IMR-90 (cell line): ENCODE measurements around the gene PRKAG3. TPM values are rescaled to one million over a fixed set of nuclear protein-coding genes. Genes with fewer than 3 reads are reported as not detected.

Experiments used
- ATAC-seq: fragments of 200-7000 bp; cut with Tn5 transposase; 2 replicates; pipeline ENCODE4 v1.9.1; 2020; ENCODE audit warnings: low read depth, mild to moderate bottlenecking, moderate library complexity
- BruUV-seq: library from RNA; stranded (reverse); fragments of 400-500 nt; replicated peaks from 2 replicates; lab custom pipeline; 2021; lab: Mats Ljungman, UMichigan
- CTCF ChIA-PET: fragments of 300-600 bp; formaldehyde crosslinking; extraction: SDS; loops from one replicate; lab custom pipeline; 2021; ENCODE audit warnings: antibody characterized with exemption; lab: Yijun Ruan, JAX
- POLR2A ChIA-PET: fragments of 300-600 bp; sonication (Branson Sonifier 250); formaldehyde crosslinking; loops from one replicate; lab custom pipeline; 2022; ENCODE audit warnings: antibody characterized with exemption; ENCODE audit not compliant: unreplicated experiment; lab: Charles Lee
- DNase-seq: peaks from one replicate; pipeline ENCODE4 v3.0.0; 2013
- H2AFZ ChIP-seq: replicated peaks from 2 replicates; pipeline ENCODE3; 2013; ENCODE audit warnings: low read length, mild to moderate bottlenecking; ENCODE audit not compliant: poor library complexity
- H2AK5ac ChIP-seq: 2 replicates; pipeline ENCODE4 v1.6.1; 2013; ENCODE audit warnings: low read depth, low read length, inconsistent platforms
- H2AK9ac ChIP-seq: replicated peaks from 2 replicates; pipeline ENCODE3; 2013; ENCODE audit warnings: mild to moderate bottlenecking, low read depth, low read length, moderate library complexity; ENCODE audit not compliant: poor library complexity
- H2BK120ac ChIP-seq: 2 replicates; pipeline ENCODE4 v1.6.1; 2013; ENCODE audit warnings: low read depth, low read length, inconsistent platforms
- H2BK15ac ChIP-seq: 3 replicates; pipeline ENCODE4 v1.6.1; 2013; ENCODE audit warnings: low read depth, low read length, inconsistent platforms
- H2BK20ac ChIP-seq: 2 replicates; pipeline ENCODE4 v1.6.1; 2013; ENCODE audit warnings: low read depth, mild to moderate bottlenecking, inconsistent platforms, low read length, moderate library complexity
- H2BK5ac ChIP-seq: 2 replicates; pipeline ENCODE4 v1.6.1; 2013; ENCODE audit warnings: mild to moderate bottlenecking, low read depth, low read length, inconsistent platforms; ENCODE audit not compliant: poor library complexity, severe bottlenecking
- H3K14ac ChIP-seq: replicated peaks from 2 replicates; pipeline ENCODE4 v1.6.1; 2013; ENCODE audit warnings: low read depth, low read length, inconsistent platforms
- H3K18ac ChIP-seq: 2 replicates; pipeline ENCODE4 v1.6.1; 2013; ENCODE audit warnings: low read depth, low read length, control low read depth
- H3K23ac ChIP-seq: 2 replicates; pipeline ENCODE4 v1.6.1; 2013; ENCODE audit warnings: low read depth, low read length, inconsistent platforms
- H3K27ac ChIP-seq: 2 replicates; pipeline ENCODE4 v1.5.1; 2013; ENCODE audit warnings: mild to moderate bottlenecking, control low read depth, low read length; ENCODE audit not compliant: insufficient read depth
- H3K27me3 ChIP-seq: 2 replicates; pipeline ENCODE4 v1.6.1; 2013; ENCODE audit warnings: low read length; ENCODE audit not compliant: control insufficient read depth, insufficient read depth
- H3K36me3 ChIP-seq: 2 replicates; pipeline ENCODE4 v1.6.1; 2013; ENCODE audit warnings: low read length, mixed read lengths; ENCODE audit not compliant: control insufficient read depth, insufficient read depth
- H3K4ac ChIP-seq: 2 replicates; pipeline ENCODE4 v1.6.1; 2013; ENCODE audit warnings: low read depth, low read length, inconsistent platforms
- H3K4me1 ChIP-seq: 2 replicates; pipeline ENCODE4 v1.6.1; 2013; ENCODE audit warnings: low read length, mixed read lengths; ENCODE audit not compliant: control insufficient read depth, insufficient read depth
- H3K4me2 ChIP-seq: 2 replicates; pipeline ENCODE4 v1.6.1; 2013; ENCODE audit warnings: low read depth, mild to moderate bottlenecking, control low read depth, low read length, moderate library complexity
- H3K4me3 ChIP-seq: 2 replicates; pipeline ENCODE4 v1.5.1; 2013; ENCODE audit warnings: low read depth, mild to moderate bottlenecking, control low read depth, low read length, moderate library complexity; ENCODE audit not compliant: insufficient read depth
- H3K56ac ChIP-seq: 2 replicates; pipeline ENCODE4 v1.6.1; 2013; ENCODE audit warnings: low read length, inconsistent platforms; ENCODE audit not compliant: insufficient read depth; ENCODE audit errors: extremely low read depth
- H3K79me1 ChIP-seq, 2 experiments: 2 replicates each; pipeline ENCODE4 v1.6.1; 2013; ENCODE audit warnings: low read length in 2 of 2, inconsistent platforms in 1 of 2, low read depth in 1 of 2
- H3K9ac ChIP-seq: 2 replicates; pipeline ENCODE4 v1.6.1; 2013; ENCODE audit warnings: low read depth, low read length, control low read depth
- H3K9me1 ChIP-seq: 2 replicates; pipeline ENCODE4 v1.6.1; 2013; ENCODE audit warnings: low read length, inconsistent platforms; ENCODE audit not compliant: insufficient read depth
- H3K9me3 ChIP-seq: 2 replicates; pipeline ENCODE4 v1.6.1; 2013; ENCODE audit warnings: low read length; ENCODE audit not compliant: control insufficient read depth, insufficient read depth
- H4K20me1 ChIP-seq: 2 replicates; pipeline ENCODE4 v1.6.1; 2013; ENCODE audit warnings: low read length, inconsistent platforms; ENCODE audit not compliant: insufficient read depth
- H4K5ac ChIP-seq: 2 replicates; pipeline ENCODE4 v1.6.1; 2013; ENCODE audit warnings: mild to moderate bottlenecking, low read depth, low read length, control low read depth
- H4K8ac ChIP-seq, 2 experiments: 2 replicates each; pipeline ENCODE4 v1.6.1; 2013; ENCODE audit warnings: low read depth in 2 of 2, low read length in 2 of 2, control low read depth in 1 of 2, inconsistent platforms in 1 of 2
- H4K91ac ChIP-seq: 2 replicates; pipeline ENCODE4 v1.6.1; 2013; ENCODE audit warnings: low read depth, low read length, inconsistent platforms; ENCODE audit not compliant: insufficient read depth
- BHLHE40 ChIP-seq: fragments of 150-350 bp; IDR thresholded peaks from 2 replicates; pipeline ENCODE4 v1.6.1; 2016; ENCODE audit warnings: mild to moderate bottlenecking, low read depth, low read length
- CEBPB ChIP-seq: IDR thresholded peaks from 2 replicates; pipeline ENCODE4 v1.6.1; 2012; ENCODE audit warnings: low read depth, low read length, improper control_type of control experiment
- MAZ ChIP-seq: IDR thresholded peaks from 2 replicates; pipeline ENCODE4 v1.6.1; 2012; ENCODE audit warnings: low read depth, mild to moderate bottlenecking, low read length, improper control_type of control experiment, moderate library complexity, borderline replicate concordance
- POLR2A ChIP-seq: IDR thresholded peaks from 2 replicates; pipeline ENCODE4 v1.6.1; 2012; ENCODE audit warnings: mild to moderate bottlenecking, low read depth, low read length
- RAD21 ChIP-seq: IDR thresholded peaks from 2 replicates; pipeline ENCODE4 v1.6.1; 2012; ENCODE audit warnings: low read length, improper control_type of control experiment
- RCOR1 ChIP-seq: IDR thresholded peaks from 2 replicates; pipeline ENCODE4 v1.6.1; 2012; ENCODE audit warnings: mild to moderate bottlenecking, low read length, improper control_type of control experiment; ENCODE audit not compliant: insufficient replicate concordance
- RFX5 ChIP-seq: IDR thresholded peaks from 2 replicates; pipeline ENCODE4 v1.8.0; 2012; ENCODE audit warnings: low read depth, mild to moderate bottlenecking, low read length, moderate library complexity
- SMC3 ChIP-seq: fragments of 150-350 bp; IDR thresholded peaks from 2 replicates; pipeline ENCODE4 v1.6.1; 2016; ENCODE audit warnings: low read depth, mild to moderate bottlenecking, antibody characterized with exemption, low read length, moderate library complexity
- WGBS, 2 experiments: methylation state at CpG; one replicate each; pipeline versions ENCODE4 v1.1.5 to v1.1.7; 2013; ENCODE audit warnings: missing lambda C conversion rate in 2 of 2; ENCODE audit not compliant: insufficient read length in 1 of 2; ENCODE audit errors: extremely low coverage in 2 of 2; 5-methylcytosine and 5-hydroxymethylcytosine counted together
- dilution Hi-C: fragments of 300-500 bp; cut with HindIII; formaldehyde crosslinking; loops from one replicate; pipeline ENCODE4 v1.14.3; 2018; ENCODE audit warnings: low sequenced_read_pairs; ENCODE audit not compliant: unreplicated experiment
- in situ Hi-C: fragments of 300-500 bp; cut with MboI; formaldehyde crosslinking; loops from 3 replicates; pipeline ENCODE4 v1.14.3; 2019; ENCODE audit warnings: low sequenced_read_pairs, inconsistent platforms, mixed read lengths
- intact Hi-C: fragments of 100-400 bp; cut with micrococcal nuclease; formaldehyde crosslinking; loops from 2 replicates; pipeline ENCODE4 v1.10.0; 2022
- polyA plus RNA-seq, 3 experiments: library from polyadenylated mRNA; depleted of rRNA; stranded (reverse); fragments of >200 nt; gene quantifications; 2 replicates each; pipeline ENCODE4 v1.2.3, GENCODE V29; 2012; ENCODE audit warnings: low replicate concordance in 1 of 3
- total RNA-seq: library from RNA; depleted of rRNA; stranded (reverse); fragments of >200 nt; gene quantifications from 2 replicates; pipeline ENCODE4 v1.2.3, GENCODE V29; 2012
- TF ChIP-seq, protein P1 (sequence below): conservative IDR thresholded peaks from 2 replicates; pipeline ENCODE4 v1.5.1; 2012; ENCODE audit warnings: mild to moderate bottlenecking, low read depth, low read length, improper control_type of control experiment
- TF ChIP-seq, protein P2 (sequence below): fragments of 150-350 bp; IDR thresholded peaks from 2 replicates; pipeline ENCODE4 v1.6.1; 2016; ENCODE audit warnings: low read depth, mild to moderate bottlenecking, low read length, moderate library complexity, borderline replicate concordance
- TF ChIP-seq, protein P3 (sequence below): fragments of 150-350 bp; IDR thresholded peaks from 2 replicates; pipeline ENCODE4 v1.6.1; 2017; ENCODE audit warnings: mild to moderate bottlenecking, antibody characterized with exemption, low read length, low read depth

The PRKAG3 gene
- total and polyA plus RNA-seq, 2 of the 4 experiments (the other 2 are of a cell fraction) = not detected

GRCh38 chr2:218821605-218822211 lies 9.9 kb downstream of the PRKAG3 start:
- Histone ChIP-seq H4K8ac (no peak overlapping the region), H3K23ac (no peak overlapping the region), H3K27me3 (peaks cover 9% of the 10 kb centered on the region), H3K9ac (no peak overlapping the region), H2BK20ac (no peak overlapping the region), H3K56ac (no peak overlapping the region), H3K36me3 (peaks cover 4% of the 10 kb centered on the region; the same call in 1 of the 2 replicates), H3K79me1 (no peaks in the 10 kb centered on the region), H3K18ac (no peak overlapping the region), H3K27ac (no peak overlapping the region), H3K4me2 (no peak overlapping the region), H2AK5ac (no peak overlapping the region), H3K9me3 (no peaks in the 10 kb centered on the region), H2AK9ac (no peak overlapping the region), H2BK120ac (no peak overlapping the region), H2AFZ (no peak overlapping the region), H2BK5ac (no peak overlapping the region), H4K91ac (no peak overlapping the region), H3K4me3 (no peak overlapping the region), H4K20me1 (no peaks in the 10 kb centered on the region), H3K4ac (no peak overlapping the region), H3K14ac (no peak overlapping the region), H3K4me1 (peaks cover 2% of the 10 kb centered on the region; the same call in 1 of the 2 replicates), H4K5ac (no peak overlapping the region), H3K9me1 (no peaks in the 10 kb centered on the region), H2BK15ac (no peak overlapping the region)
- dilution Hi-C loops = no loop called here
- BruUV-seq = no TSS peak
- no peak for ATAC-seq
- intact Hi-C loops = no loop called here
- CTCF ChIA-PET = interaction anchor here (0.6 kb wide), 1 partner anchor 562 kb away, joined by 4 read pairs; no protein-coding TSS in a partner anchor
- POLR2A ChIA-PET = no interaction called here
- no peak for TF ChIP-seq RCOR1
- TF ChIP-seq, protein P1, sequence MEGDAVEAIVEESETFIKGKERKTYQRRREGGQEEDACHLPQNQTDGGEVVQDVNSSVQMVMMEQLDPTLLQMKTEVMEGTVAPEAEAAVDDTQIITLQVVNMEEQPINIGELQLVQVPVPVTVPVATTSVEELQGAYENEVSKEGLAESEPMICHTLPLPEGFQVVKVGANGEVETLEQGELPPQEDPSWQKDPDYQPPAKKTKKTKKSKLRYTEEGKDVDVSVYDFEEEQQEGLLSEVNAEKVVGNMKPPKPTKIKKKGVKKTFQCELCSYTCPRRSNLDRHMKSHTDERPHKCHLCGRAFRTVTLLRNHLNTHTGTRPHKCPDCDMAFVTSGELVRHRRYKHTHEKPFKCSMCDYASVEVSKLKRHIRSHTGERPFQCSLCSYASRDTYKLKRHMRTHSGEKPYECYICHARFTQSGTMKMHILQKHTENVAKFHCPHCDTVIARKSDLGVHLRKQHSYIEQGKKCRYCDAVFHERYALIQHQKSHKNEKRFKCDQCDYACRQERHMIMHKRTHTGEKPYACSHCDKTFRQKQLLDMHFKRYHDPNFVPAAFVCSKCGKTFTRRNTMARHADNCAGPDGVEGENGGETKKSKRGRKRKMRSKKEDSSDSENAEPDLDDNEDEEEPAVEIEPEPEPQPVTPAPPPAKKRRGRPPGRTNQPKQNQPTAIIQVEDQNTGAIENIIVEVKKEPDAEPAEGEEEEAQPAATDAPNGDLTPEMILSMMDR = no peak
- TF ChIP-seq BHLHE40 = no peak
- TF ChIP-seq, protein P2, sequence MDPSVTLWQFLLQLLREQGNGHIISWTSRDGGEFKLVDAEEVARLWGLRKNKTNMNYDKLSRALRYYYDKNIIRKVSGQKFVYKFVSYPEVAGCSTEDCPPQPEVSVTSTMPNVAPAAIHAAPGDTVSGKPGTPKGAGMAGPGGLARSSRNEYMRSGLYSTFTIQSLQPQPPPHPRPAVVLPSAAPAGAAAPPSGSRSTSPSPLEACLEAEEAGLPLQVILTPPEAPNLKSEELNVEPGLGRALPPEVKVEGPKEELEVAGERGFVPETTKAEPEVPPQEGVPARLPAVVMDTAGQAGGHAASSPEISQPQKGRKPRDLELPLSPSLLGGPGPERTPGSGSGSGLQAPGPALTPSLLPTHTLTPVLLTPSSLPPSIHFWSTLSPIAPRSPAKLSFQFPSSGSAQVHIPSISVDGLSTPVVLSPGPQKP = no peak
- TF ChIP-seq, protein P3, sequence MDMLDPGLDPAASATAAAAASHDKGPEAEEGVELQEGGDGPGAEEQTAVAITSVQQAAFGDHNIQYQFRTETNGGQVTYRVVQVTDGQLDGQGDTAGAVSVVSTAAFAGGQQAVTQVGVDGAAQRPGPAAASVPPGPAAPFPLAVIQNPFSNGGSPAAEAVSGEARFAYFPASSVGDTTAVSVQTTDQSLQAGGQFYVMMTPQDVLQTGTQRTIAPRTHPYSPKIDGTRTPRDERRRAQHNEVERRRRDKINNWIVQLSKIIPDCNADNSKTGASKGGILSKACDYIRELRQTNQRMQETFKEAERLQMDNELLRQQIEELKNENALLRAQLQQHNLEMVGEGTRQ = no peak
- TF ChIP-seq RAD21 = no peak
- TF ChIP-seq CEBPB = no peak
- no peak for TF ChIP-seq SMC3
- TF ChIP-seq MAZ = no peak
- no peak for TF ChIP-seq POLR2A
- TF ChIP-seq RFX5 = no peak
- WGBS, 2 experiments = no CpG with 5 or more reads among the region's 9 CpGs
- in situ Hi-C loops = no loop called here
- no peak for DNase-seq
